HUDEP-2 (cell line): ENCODE data around the gene MT1F.

Source experiments
- DNase-seq, 76 experiments: peaks; one replicate each; lab custom pipeline; 2025; ENCODE audit not compliant: unreplicated experiment in 76 of 76; lab: John Stamatoyannopoulos, UW

MT1F gene

DNA sequence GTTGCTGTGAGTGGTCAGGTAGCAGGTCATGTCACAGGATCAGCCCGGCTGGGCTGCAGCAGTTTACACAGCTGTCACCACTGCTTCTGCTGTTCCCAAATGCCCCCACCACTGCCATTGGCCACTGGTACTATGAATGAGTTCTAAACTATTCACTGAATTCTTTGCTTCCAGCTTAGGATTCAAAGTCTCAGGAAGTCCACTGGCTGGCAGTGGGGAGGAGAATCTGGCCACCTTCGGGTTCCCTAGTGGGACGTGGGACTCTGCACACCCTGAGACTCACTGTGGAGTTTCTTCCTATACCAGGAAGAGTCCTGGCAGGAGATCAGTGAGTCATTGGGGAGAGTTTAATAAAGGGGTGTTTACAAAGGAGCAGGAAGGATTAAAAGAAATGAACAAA, 31.4 kb downstream of the MT1F start:
- DNase-seq = no peak

DNA sequence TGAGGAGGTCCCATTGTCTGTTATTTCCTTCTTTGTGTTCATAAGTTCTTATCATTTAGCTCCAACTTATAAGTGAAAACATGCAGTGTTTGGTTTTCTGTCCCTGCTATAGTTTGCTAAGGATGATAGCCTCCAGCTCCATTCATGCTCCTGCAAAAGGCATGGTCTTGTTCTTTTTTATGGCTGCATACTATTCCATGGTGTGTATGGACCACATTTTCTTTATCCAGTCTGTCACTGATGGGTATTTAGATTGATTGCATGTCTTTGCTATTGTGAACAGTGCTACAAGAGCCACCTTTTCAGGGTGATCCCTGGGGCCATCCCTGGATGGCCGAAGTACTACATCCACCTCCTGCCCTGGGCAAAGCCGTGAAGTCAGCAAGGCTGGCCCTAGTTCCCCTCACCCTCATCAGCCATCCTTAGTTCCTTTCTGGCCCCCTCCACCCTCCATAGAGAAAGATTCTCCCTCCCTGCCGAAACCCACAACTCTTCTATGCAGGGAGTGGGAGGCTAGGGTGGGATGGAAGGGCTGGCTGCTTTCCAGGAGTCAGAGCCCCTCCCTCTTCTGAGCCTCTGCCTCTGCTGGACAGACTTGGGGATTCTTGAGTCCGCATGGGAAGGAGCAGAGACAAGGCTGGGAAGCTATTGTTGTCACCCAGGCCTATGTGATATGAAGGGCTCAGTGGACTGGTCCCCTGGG, 32.8 kb downstream of the MT1F start:
- DNase-seq = no peak

DNA sequence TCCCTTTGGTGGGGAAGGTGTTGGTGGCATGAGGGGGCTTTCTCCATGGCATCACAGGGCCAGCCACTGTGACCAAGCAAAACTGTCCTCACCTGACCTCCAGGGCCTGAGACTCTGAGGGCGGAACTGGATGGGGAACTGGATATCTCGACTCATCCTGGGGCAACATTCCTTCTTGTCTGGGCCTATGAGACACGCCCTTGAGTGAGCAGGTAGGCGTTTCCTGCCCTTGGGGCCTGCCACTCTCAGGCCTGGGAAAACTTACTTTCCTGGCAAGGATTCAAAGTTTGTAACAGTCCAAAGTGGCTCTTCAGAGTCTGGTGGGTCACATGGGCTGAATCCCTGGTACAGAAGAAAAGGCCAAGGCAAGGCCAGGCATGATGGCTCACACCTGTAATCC, 34.1 kb downstream of the MT1F start:
- peak in 2 of 76 experiments; percentile 3 to 7 for DNase-seq

DNA sequence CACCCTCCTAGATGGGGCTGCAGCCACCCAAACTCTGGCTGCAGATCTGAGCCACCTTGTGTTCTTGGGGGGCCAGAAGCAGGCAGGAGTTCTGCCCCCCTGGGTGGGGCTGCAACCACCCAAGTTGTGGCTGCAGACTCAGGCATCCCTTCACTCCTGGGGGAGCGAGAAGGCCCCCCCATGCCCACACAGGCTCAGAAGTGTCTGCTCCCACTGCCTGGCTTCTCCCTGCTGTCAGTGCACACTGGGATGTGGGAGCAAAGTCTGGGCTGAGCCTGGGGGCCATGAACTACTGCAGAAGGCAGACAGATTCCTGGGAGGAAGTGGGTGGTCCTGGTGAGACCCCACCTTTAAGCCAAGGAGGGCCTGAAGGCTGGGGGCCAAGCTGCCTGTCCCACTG, 37.5 kb downstream of the MT1F start:
- DNase-seq = no peak

DNA sequence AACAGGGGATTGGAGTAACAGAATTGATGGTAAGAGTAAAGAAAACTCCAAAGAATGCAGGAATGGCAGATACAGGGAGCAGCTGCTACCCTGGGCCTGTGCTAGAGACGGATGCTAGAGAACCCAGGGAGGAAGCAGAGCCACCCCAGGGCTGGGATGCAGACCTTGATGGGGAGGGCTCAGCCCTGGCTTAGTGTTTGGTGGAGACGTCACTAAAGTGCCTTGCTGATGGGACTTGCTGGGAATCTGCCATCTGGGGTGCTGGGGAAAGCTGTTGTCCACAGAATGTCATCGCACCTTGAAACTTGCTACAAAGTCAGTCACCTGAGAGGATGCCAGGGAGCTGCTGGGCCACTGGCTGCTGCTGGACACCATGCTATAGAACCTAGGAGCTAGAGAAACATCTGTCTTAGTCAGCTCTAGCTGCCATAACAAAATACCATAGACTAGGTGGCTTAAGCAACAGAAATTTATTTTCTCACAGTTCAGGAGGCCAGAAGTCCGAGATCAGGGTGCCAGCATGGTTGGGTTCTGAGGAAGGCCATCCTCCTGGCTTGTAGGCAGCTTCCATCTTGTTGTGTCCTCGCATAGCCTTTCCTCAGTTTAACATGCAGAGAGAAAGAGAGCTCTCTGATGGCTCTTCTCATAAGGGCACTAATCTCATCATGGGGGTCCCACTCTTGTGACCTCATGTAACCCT, 39.8 kb downstream of the MT1F start:
- DNase-seq = no peak

DNA sequence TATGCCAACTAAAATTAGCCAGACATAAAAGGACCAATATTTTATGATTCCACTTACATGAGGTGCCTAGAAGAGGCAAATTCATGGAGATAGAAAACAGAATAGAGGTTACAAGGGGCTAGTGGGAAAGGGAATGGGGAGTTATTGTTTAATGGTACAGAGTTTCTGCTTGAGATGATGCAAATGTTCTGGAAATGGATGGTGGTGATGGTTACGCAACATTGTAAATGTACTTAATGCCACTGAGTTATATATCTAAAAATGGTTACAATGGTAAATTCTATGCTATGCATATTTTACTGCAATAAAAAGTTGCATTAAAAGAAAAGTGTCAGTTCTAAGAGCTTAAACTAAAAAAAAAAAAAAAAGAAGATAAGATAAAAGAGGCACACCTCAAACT, 42.4 kb downstream of the MT1F start:
- no peak for DNase-seq

DNA sequence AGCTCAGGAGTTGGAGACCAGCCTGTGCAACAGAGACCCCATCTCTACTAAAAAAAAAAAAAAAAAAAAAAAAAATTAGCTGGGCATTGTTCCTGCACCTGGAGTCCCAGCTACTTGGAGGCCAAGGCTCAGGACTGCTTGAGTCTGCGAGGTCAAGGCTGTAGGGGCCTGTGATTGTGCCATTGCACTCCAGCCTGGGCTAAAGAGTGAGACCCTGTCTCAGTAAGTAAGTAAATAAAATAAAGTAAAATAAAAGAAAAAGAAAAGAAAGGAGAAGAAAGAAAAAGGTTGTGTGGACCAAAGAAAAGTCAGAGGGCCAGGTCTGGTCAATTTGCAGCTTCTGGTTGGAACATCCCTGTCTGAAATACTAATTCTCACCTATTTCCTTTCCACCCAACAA, 42.9 kb downstream of the MT1F start:
- no peak for DNase-seq

DNA sequence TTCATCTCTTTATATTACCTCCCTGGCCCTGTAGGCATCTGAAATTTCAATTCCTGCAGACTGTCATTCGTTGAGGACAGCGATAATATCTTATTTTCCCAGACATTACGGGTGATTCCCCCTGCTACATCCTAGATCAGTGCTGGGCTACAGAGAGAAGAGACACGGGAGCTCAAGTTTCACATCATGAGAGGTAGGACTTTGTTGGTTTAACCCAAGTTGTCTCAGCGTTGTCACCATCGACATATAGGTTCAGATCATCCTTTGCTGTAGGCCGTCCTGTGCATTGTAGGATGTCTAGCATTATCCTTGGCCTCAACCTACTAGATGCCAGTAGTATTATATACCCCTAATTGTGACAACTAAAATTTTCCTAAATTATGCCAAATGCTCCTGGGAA, 43.8 kb downstream of the MT1F start:
- no peak for DNase-seq

DNA sequence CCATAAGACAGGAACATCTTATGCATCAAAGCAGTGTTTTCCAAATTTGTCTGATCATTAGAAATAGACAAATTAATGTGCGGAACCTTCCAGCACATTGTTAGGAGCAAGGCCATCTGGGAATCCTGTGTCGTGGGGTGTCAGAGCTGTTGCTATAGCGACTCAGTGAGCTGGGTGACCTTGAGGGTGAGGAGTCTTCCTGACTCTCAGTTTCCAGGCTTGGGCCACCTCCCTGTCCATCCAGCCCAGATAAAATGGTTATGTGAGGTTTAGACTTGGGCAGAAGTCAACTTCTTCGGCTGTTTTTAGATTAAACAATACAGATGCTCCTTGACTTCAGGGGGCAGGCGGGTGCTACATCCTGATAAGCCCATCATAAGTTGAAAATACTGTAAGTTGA, 45.1 kb downstream of the MT1F start:
- peak in 1 of 76 experiments; percentile 9 for DNase-seq
